ENCODE measurements around the gene FOXO1.
"Not testable (repeated sequence)": the region's sequence is repeated elsewhere in the genome, so short reads cannot be mapped to it uniquely, and the experiment has no call there.

The FOXO1 gene

GRCh38 chr13:40665126-40666044, 1.1 kb downstream of the FOXO1 start:
- DNase-seq (ENCODE audit: low spot score), result peak; percentile 9

- peak; percentile 26 for DNase-seq (ENCODE audit: low spot score)
Measured at GRCh38 chr13:40664350-40665125, 1.9 kb downstream of the FOXO1 start.

- not testable (repeated sequence) for DNase-seq (ENCODE audit: low spot score)
Measured at GRCh38 chr13:40664100-40664349, 2.4 kb downstream of the FOXO1 start.

GRCh38 chr13:40662866-40663265, 3.6 kb downstream of the FOXO1 start:
- DNase-seq (ENCODE audit: low spot score), result no peak

GRCh38 chr13:40661875-40662665, 4.4 kb downstream of the FOXO1 start:
- DNase-seq (ENCODE audit: low spot score), result no peak

- no peak for DNase-seq (ENCODE audit: low spot score)
Measured at GRCh38 chr13:40660692-40661091, 5.7 kb downstream of the FOXO1 start.

- no peak for DNase-seq (ENCODE audit: low spot score)
Measured at GRCh38 chr13:40660141-40660664, 6.2 kb downstream of the FOXO1 start.

GRCh38 chr13:40657951-40658350, 8.5 kb downstream of the FOXO1 start:
- no peak for DNase-seq (ENCODE audit: low spot score)

GRCh38 chr13:40657307-40657706, 9.1 kb downstream of the FOXO1 start:
- DNase-seq (ENCODE audit: low spot score), result no peak

- DNase-seq (ENCODE audit: low spot score), result no peak
Measured at GRCh38 chr13:40656358-40656757, 10.1 kb downstream of the FOXO1 start.

GRCh38 chr13:40653527-40654318, 12.7 kb downstream of the FOXO1 start:
- no peak for DNase-seq (ENCODE audit: low spot score)

- no peak for DNase-seq (ENCODE audit: low spot score)
Measured at GRCh38 chr13:40652588-40652940, 13.9 kb downstream of the FOXO1 start.

GRCh38 chr13:40651866-40652587, 14.4 kb downstream of the FOXO1 start:
- no peak for DNase-seq (ENCODE audit: low spot score)

GRCh38 chr13:40648841-40649240, 17.6 kb downstream of the FOXO1 start:
- no peak for DNase-seq (ENCODE audit: low spot score)

- DNase-seq (ENCODE audit: low spot score), result no peak
Measured at GRCh38 chr13:40648040-40648439, 18.4 kb downstream of the FOXO1 start.

GRCh38 chr13:40644838-40645604, 21.4 kb downstream of the FOXO1 start:
- no peak for DNase-seq (ENCODE audit: low spot score)

- DNase-seq (ENCODE audit: low spot score), result no peak
Measured at GRCh38 chr13:40640845-40641458, 25.5 kb downstream of the FOXO1 start.

GRCh38 chr13:40640202-40640601, 26.2 kb downstream of the FOXO1 start:
- no peak for DNase-seq (ENCODE audit: low spot score)

GRCh38 chr13:40639221-40639681, 27.2 kb downstream of the FOXO1 start:
- DNase-seq (ENCODE audit: low spot score), result peak; percentile 67

GRCh38 chr13:40637643-40638042, 28.8 kb downstream of the FOXO1 start:
- no peak for DNase-seq (ENCODE audit: low spot score)
